CD4-positive, alpha-beta T cell treated with Interleukin-17A for 4 hours (primary cell): Measurements from ENCODE around the gene HDHD5.

Source experiments
- DNase-seq: peaks from one replicate; pipeline ENCODE4 v3.0.0-alpha.2; 2020; ENCODE audit warnings: mixed read lengths

HDHD5 gene

DNA sequence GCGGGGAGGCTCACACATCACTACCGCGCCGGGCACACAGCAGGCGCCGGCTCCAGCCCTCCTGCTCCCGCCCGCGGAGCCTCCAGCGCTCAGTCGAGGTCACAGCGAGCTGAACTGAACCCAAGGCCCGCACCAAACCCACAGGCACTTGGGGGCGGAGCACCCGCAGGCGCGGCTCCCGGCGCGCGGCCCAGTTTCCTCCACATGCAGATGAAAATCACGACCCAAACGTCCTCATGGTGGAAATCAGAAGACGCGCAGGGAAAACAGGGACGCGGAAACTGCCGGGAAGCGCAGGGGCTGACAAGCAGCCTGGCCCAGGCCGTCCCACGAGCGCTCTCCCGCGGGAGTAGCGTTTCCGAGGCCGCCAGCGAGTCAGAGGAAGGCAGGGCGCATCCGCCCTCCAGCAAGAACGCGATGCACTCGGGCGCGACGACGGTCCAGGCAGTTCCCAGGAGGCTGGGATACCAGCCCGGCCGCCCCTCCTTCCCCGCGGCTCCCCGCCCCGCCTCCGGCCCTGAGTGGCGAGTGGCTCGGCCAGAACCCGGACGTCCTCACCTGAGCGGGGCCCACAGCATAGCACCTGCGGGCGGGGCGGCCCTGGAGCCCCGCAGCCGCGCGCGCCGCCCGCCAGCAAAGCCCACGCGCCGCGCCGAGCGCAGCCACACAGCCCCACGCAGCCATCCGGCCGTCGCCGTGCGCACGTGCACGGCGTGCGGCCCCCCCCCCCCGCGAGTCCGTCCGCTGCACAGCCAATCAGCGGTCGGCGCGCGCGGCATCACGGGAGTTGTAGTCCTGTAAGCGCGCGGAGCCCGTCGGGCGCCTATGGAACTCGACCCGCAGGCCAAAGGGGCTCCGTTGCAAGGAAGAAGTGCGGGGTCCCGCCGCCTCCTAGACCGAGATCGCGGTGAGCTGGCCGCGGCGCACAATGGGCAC, at the start of gene HDHD5:
Gene HDHD5 (minus strand): TSS at position 710 of the 936 bp plus-strand sequence. CDS start 26 bp downstream, at position 684.
- DNase-seq, result peak; percentile 95

DNA sequence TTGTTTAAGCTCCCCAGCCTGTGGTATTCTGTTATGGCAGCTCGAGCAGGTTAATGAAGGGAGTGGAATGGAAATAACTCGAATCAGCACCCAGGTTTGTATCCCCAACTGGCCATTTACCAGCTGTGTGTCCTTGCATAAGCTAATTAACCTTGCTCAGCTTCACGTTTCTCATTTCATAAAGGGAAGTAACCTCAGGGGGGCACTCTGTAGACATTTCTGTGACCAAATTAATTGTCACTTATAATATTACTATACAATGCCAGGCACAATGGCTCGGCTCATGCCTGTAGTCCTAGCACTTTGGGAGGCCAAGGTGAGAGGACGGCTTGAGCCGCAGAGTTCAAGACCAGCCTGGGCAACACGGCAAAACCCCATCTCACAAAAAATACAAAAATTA, 46.4 kb upstream of the HDHD5 start:
- no peak for DNase-seq

DNA sequence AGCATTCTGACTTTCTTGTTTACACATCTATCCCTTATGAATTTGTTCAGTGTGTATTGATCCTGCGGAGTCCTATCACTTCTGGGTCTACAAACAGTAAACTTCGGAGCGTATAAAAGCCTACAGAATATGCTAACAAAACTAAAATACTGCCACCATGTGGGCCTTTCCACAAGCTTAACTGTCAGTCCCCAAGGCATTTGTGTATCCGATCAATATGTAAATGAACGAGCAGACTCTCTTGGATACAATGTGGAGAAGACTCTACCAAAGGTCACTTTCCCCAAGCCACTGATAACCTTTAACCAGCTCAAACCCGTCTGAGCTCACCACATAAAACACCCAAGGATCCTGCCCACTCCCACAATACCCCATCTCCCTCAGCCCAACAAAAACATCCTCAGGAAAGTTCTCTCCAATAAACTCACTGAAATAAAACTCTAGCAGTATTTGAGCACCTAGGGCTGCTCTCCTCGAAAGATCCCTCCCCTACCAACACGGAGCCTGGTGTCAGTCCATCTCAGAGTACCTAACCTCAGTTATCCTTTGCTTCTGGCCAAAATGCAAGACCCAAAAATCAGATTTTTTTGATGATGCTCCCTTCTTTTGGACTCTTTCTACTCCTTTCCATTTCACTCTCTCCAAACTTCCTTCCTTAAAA, 42.3 kb upstream of the HDHD5 start:
- DNase-seq, result no peak

DNA sequence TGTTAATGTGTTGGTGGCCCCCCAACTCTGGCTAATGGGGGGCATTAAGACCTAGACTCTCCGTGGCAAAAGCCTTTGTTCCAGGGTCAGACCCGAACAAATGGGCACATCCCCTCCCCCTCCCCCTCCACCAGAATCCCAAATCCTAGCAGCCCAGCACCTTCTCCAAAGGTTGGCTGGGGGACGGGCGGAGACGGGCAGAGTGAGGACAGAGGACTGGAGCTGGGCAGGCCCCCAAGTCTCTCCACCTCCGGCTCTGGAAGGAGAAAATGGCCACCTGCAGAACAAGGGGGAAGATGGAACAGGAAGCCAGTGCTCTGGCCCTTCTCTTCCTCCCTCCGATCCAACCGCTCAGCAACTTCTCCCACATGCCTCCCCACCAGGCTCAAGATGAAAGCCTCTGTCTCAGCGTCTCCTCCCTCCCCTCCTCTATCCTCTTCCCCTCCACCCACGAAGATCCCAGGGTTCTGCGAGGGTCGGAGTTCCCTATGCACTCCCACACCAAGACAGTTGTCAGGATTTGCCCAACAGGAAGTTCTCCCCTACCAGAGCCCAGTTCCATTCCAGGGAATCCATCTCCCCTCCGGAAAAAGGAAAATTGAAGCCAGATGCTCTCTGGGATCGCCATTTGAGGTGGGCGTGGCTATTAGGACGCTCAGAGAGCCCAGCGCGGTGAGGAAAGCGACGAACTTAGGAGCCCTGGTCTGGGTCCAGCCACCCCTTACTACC, 40.1 kb upstream of the HDHD5 start:
- DNase-seq, result no peak

DNA sequence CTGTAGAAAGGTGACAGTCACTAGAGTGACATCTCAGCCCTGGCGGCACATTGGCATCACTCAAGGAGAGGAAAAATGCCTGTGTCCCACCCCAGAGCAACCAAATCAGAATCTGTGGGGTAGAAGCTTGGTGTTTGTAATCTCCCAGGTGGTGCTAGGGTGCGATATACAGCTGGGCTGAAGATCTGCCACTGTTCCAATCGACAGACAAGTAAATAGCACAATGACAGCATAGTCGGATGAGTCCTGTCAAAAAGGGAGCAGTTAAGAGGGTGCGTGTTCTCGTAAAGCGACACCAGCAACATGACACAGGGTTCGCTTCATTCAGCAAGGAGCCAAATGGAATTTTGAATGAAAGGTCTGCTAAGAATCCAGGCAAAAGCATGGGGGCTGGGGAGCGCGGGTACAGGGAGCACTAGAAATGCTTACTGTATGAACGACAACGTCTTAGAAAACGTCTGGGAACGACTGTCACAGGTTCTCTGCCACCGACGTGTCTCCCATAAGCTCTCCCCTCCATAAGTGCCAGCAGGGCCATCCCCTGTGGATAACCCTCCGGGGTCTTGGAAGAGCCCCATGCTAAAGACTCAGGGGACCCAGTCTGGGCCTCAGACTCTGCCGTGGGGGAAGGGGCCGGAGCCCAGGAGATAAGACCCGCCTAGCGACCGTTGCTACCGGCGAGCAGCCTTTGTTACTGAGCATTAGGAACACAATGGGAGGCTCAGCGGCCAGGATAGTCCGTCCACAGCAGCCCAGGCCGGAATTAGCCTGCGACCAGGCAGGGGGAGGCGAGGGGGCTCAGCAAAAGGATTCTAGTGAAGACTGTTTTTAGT, 39.3 kb upstream of the HDHD5 start:
- no peak for DNase-seq

DNA sequence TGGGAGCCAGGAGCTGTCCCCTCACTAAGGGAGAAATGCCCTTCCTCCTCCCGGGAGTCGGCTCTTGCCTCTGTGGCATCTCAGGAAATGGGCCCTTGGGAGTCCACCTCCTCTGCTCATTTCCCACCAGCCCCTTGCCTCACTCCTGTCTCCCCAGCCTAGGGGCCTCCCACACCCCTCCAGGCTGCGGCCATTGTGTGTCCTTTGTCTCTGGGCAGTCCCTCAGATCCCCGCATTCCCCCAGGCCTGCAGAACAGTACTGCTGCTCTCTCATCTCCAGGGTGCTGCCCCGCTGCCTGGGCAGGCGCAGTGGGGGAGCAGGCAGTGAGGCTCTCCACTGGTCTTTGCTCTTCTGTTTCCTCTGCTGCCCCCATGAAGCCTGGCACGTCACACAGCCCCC, 35.1 kb upstream of the HDHD5 start:
- no peak for DNase-seq

DNA sequence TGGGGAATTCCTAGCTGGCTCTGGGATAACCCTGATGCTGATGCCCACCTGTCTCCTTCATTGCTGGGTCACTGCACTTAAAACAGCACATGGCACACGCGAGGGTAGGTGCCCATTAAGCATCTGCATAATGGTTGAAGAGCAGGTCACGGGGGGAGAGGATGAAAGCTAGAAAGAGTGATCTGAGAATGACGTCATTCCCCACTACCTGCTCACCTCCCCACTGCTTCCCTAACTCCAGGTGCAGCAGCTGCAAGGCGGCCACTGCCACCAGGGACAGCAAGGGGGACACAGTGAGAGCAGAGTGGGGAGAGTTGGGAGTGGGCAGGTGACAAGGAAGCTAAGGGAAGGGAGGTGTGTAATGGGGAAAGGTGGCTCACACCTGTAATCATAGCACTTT, 33.1 kb upstream of the HDHD5 start:
- DNase-seq, result no peak

DNA sequence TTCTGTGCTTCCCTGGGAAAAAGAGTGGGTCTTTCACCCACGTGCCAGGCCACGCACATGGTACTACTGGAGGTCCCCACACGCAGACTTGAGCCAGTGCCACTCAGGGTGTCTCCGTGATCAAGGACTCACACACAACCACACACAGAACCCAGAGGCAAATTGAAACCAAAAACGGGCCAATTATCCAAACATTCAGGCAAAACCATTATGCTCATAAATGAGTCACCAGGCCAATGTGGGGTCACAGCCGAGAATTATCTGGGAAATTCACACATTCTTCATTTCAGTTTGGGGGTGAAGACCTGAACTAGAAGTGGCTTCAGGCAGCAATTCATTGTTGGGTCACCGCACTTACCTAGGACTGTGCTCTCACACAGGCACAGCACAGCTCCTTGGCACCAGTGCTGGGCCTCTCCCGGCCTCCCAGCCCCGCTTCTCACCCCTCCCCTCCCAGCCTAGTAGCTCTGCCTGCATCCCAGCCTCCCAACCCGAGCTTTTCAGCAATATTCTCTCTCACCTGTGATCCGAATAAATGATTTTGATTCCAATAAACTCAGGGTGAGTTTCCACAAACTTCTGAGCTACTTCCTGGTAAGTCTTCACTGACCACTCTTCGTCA, 32.2 kb upstream of the HDHD5 start:
- DNase-seq, result no peak

DNA sequence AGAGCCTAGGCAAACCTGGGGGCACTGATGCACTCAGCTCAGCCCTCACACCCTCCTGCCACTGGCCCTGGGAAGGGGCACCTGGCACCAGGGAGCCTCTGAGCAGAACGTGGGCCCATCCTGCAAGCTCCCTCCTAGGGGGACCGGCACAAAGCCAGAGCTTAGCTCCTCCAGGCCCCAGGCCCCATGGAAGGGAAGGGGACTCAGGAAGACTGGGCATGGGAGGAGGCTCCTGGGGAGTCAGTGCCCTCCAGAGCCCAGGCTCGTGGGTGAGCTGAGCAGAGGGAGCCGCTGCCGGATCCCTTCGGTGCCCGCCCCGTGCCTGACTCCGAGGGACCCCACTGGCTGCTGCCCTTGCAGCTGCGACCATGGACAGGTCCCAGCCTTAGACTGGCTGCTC, 31.6 kb upstream of the HDHD5 start:
- no peak for DNase-seq

DNA sequence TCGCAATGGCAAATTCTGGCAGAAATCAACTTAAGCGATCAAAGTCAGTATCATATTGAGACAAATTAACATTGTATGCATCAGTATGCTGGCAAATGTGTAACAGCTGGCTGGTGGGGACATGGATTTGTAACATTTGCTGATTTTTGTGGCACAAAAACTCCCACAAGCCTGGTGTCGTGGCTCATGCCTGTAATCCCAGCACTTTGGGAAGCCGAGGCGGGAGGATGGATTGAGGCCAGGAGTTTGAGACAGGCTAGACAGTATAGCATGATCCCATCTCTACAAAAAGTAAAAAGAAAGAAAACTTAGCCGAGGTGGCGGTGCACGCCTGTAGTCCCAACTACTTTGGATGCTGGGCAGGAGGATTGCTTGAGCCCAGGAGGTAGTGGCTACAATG, 17.6 kb upstream of the HDHD5 start:
- no peak for DNase-seq

DNA sequence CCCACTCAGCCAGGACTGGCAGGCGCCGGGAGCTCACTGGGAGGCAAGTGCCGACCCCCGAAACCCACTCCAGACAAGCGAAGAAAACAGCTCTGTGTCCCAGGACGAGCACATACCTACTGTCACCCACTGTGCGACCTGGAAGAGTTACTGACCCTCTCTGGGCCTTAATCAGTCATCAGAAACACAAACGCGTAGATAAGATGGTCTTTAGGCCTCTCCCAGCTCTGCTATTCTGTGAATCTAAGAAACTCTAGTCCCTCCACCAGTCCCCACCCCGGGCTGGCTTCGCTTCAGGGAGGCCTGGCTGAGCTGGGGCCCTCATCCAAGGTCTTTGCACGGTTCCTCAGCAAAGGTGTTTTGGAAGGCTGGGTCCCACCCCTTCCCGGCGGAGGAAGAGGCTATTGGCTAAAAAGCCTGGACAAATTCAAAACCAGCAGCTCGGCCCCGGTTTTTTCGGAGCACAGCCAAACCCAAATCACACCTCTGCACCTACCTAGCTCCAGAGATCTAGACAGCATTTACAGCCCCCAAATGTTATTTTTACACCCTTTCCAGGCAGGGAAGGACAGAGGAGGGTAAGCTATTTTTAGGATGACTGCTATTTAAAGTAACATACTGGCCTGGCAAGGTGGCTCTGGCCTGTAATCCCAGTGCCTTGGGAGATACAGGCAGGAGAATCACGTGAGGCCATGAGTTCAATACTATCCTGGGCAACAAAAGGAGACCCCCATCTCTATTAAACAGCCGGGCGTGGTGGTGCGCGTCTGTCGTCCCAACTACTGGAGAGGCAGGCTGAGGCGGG, 13.2 kb upstream of the HDHD5 start:
- DNase-seq, result no peak

DNA sequence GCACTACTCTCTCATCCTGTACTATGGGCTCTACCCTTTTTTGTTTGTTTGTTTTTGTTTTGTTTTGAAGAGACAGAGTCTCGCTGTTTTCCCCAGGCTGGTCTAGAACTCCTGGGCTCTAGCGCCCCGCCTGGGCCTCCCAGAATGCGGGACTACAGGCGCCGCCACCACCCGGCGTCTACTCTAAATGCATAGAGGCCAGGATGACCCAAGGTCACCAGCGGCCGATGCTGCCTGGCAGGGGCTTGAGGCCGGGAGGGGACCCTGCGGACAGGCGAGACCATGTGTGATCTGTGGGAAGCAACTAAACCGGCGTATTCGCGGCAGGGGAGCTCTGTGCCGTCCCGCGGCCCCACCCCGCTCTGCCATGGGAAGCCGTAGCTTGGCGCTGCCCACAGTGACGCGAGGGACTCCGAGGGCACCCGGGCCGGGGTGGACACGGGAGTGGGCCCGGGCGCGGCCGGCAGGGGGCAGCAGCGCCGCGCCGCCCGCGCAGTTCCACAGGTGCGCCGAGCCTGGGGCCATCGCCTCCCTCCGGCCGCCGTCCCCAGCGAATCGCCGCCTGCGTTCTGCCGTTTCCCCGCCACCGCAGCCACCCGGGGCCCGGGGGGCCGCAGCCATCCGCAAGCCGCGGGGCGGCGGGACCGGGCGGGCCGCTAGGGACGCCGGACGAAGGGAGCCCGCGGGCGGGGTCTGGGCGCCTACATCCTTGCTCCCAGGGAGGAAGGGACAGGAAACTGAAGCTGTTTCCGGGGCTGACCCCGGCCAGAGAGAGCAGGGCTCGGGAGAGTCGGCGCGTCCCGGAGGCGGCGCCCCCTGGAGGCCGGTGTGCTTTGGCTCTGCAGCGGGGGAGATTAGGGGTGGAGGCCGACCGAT, 12.3 kb upstream of the HDHD5 start:
- peak; percentile 86 for DNase-seq

DNA sequence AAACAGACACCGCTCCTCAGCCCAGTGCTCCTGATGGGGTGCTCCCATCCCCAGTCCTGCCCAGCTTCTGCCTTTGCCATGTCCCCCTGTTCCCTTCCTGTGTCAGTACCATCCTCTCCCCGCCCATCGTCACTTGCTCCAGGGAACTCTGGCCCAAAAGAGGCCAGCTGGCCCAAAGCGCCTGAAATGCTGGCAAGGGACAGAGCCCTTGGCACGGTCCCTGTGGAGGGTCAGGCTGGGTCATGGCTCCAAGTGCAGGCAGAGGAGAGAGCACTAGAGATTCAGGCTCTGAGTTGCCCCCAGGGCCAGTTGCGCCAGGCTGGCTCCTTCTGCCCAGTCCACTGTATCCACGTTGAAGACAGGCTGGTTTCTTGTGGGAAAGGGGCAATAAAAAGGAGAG, 8.4 kb upstream of the HDHD5 start:
- no peak for DNase-seq

DNA sequence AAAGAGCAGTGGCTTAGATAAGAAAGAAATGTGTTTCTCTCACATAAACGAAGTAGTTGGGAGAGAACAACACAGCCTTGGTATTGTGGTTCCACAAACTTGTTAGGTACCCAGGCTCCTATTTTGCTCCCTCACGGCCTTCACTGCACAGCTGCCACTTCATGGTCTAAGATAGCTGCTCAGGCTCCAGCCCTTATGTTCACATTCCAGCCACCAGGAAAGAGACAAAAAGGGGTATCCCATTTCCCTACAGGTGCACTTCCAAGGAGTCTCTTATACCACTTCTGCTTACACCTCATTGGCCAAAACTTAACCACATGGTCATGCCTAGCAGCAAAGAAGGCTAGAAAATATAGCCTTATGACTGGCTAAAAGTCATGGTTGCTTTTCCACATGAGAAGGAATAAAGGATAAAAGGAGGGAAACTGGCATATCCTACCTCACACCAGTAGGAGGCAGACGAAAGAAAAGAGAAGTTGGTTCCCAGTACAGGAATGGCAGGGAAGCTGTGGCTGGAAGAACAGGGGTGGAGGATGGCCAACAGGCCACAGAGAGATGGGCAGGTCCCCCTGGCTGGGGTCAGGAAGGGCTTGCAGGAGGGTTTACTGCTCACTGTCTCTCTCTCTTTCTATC, 5.4 kb upstream of the HDHD5 start:
- DNase-seq, result no peak

DNA sequence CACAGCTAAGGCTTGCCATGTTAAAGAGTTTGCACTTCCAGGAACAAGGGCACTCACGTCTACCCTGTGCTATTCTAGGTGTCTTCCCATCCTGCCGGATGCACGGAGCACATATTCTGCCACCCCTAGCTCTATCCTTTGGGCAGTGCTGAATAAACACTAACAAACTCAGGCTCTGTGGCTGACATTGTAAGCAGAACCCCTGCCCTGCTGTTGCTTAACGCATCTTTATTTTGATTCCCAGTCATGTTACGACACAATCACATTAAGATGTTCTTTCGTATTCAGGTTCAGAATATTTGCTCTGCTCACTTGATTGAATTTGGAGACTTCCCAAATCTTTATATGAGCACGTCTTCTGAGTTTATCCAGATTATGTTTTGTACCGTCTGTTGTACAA, 3.7 kb upstream of the HDHD5 start:
- DNase-seq, result no peak

DNA sequence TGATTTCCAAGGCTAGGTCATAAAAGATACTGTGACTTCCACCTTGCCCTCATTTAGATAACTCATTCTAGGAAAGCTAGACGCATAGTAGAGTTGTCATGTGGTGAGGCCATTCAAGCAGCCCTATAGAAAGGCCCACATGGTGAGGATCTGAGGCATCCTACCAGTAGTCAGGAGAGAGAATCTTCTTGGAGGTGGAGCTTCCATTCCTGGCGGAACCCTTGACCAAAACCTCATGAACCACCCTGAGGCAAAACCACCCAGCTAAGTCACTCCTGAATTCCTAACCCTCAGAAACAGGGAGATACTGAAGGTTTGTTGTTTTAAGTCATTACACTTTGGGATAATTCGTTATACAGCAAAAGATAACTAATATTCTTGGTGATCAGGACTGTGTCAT, 2.9 kb upstream of the HDHD5 start:
- no peak for DNase-seq

DNA sequence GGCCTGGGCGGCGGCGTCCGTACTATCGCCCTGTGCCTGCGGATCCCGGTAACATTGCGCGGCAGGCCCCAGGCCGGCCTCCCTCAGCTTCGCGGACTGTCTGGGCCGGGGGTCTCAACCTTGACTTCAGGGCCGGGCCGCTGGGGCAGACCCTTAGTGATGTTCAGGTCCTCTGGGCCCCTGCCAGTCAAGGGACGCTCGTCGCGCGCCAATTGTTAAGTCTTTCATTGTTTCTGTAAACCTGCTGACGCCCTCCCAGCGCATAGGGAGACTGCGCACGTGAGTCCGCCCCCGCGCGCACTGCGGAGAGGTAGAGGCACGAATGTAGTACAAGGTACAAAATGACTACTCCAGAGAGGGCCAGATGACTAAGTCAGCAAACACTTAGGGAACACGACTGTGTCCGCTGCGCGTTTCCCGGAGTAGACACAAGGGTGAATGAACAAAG, 451 bp upstream of the HDHD5 start:
- DNase-seq, result peak; percentile 59

DNA sequence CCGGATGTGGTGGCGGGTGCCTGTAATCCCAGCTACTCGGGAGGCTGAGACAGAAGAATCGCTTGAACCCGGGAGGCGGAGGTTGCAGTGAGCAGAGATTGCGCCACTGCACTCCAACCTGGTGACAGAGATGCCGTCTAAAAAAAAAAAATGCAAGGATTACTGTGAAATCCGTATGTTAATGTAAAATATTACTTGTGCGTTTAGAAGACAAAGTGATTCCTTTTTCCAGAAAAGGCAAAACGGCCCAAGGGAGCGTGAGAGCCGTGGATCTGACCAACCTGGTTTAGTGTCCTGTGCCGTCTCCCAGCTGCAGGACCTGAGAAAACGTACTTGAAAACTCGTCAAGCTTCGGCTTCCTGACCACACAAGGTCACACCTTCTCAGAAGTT, 905 bp downstream of the HDHD5 start:
- DNase-seq, result no peak

DNA sequence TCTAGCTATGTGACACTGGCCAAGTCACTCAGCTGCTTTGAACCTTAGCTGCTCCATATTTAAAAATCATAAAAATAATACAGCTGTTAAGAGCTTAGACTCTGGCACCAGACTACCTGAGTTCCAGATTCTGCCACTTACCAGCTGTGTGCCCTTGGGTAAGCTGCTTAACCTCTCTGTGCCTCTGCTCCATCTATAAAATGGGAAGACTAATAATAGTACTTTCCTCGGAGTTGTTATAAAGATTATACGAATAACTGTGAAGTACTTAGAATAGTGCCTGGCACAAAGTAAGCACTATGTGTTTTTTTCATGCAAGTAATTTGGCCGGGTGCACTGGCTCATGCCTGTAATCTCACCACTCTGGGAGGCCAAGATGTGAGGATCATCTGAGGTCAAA, 1.4 kb downstream of the HDHD5 start:
- DNase-seq, result no peak

DNA sequence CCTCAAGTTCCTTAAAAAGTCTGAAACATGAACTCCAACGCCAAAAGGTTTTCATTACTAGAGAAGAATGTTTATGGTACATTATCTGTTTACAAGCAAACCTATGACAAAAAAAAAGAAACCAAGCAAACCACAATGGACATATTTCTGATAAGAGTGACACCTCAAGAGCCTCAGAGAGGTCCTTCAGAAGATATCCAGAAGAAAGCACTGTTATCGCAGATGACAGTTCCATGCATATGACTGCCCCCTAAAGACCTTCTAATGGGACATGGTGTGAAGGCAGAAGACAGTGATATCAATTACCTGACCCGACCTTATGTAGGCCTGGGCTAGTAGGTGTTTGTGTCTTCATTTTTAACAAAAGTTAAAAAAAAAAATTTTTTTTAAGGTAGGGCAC, 3.1 kb downstream of the HDHD5 start:
- no peak for DNase-seq
